Nephron (organoid): ENCODE results near the gene RPTOR.

ENCODE experiments used
- H3K27ac Mint-ChIP-seq, 3 experiments: 2 replicates each; pipeline ENCODE4 v1.8.0; 2020; ENCODE audit warnings: mixed read lengths in 3 of 3, mild to moderate bottlenecking in 2 of 3, moderate library complexity in 1 of 3
- H3K27me3 Mint-ChIP-seq: 2 replicates; pipeline ENCODE4 v1.8.0; 2021; ENCODE audit warnings: low read depth, mild to moderate bottlenecking, moderate library complexity, mixed read lengths
- H3K36me3 Mint-ChIP-seq: 2 replicates; pipeline ENCODE4 v1.8.0; 2020; ENCODE audit warnings: low read depth, mixed read lengths
- H3K4me1 Mint-ChIP-seq: 2 replicates; pipeline ENCODE4 v1.8.0; 2020; ENCODE audit warnings: mixed read lengths
- H3K4me3 Mint-ChIP-seq, 3 experiments: 2 replicates each; pipeline ENCODE4 v1.8.0; 2020; ENCODE audit warnings: mild to moderate bottlenecking in 3 of 3, mixed read lengths in 3 of 3, moderate library complexity in 2 of 3
- H3K9me3 Mint-ChIP-seq: 2 replicates; pipeline ENCODE4 v1.8.0; 2020; ENCODE audit warnings: mixed read lengths
- TF ChIP-seq, protein P1 (sequence below), 3 experiments: fragments of 200-600 bp; sonication (generic); IDR thresholded peaks; one replicate each; pipeline ENCODE4 v1.5.0; 2021; ENCODE audit warnings: antibody characterized with exemption in 3 of 3; ENCODE audit not compliant: unreplicated experiment in 3 of 3

The RPTOR gene

DNA sequence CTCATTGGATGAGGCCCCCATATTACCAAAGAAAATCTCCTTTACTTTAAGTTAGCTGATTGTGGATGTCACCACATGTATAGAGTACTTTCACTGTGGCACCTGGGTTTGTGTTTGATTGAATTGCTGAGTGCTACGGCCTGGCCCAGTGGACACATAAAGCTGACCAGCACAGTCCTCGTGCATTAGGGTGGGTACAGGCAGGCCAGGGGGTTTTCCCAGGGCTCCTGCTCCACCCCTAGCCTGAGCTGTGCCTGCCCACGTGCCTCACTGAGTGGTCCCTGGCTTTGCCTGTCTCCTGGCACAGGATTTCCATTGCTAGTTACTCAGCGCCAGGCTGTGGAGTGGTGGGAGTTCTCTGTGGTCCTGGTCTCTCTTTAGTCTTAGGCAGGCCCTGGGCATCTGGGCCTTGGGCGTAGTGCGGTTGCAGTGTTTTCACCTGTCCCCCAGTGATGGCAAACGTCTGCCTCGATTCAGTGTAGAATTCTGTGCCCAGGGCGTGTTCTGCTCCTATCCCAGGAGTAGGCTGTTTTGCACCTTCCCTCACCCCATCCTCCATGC, 86.0 kb downstream of the RPTOR start:
- Mint-ChIP-seq H3K9me3 (no peaks in the 10 kb centered on the region), H3K4me3 (no peak overlapping the region), H3K4me1 (peaks cover 10% of the 10 kb centered on the region), H3K27me3 (no peaks in the 10 kb centered on the region), H3K36me3 (peaks cover 18% of the 10 kb centered on the region), H3K27ac (no peak overlapping the region)
- TF ChIP-seq, protein P1, sequence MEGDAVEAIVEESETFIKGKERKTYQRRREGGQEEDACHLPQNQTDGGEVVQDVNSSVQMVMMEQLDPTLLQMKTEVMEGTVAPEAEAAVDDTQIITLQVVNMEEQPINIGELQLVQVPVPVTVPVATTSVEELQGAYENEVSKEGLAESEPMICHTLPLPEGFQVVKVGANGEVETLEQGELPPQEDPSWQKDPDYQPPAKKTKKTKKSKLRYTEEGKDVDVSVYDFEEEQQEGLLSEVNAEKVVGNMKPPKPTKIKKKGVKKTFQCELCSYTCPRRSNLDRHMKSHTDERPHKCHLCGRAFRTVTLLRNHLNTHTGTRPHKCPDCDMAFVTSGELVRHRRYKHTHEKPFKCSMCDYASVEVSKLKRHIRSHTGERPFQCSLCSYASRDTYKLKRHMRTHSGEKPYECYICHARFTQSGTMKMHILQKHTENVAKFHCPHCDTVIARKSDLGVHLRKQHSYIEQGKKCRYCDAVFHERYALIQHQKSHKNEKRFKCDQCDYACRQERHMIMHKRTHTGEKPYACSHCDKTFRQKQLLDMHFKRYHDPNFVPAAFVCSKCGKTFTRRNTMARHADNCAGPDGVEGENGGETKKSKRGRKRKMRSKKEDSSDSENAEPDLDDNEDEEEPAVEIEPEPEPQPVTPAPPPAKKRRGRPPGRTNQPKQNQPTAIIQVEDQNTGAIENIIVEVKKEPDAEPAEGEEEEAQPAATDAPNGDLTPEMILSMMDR (IDR thresholded peaks at IDR 0.05; ENCODE audit: unreplicated experiment in 3 of 3), result no peak

DNA sequence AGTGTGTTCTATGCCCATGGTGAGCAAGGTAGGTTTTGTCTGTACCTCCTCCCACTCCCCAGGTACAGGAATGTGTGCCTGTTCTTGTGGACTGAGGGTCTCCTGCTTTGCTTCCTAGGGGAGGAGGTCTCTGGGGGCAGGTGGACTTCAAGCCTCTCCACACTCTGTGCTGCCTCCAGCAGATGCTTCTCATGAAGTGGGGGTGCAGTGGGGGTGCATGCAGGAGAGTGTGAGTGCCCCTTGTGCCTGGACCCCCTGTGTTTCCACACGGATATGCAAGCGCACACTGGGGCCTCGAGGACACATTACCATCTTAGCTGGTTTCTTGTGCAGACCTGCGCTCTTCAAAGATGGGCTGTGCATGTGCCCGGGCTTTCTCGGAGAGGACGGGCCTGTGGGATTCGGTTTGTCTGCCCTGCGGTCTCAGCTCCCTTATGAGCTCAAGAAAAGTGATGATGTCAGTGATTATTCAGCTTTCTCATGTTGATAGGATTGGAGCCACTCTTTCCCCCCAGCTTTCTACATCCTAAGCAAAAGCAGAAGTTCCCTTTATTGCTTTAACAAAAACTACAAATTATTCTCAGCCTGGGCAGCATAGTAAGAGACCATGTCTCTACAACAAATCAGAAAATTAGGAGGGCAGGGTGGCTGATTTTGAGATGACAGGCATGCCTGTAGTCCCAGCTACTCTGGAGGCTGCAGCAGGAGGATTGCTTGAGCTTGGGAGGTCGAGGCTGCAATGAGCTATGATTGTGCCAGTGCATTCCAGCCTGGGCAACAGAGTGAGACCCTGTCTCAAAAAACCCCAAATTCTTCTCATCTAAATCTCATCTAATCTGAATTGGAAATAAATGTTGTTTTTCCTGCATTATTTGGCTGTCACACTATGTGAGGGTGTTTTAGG, 86.8 kb downstream of the RPTOR start:
- H3K27ac Mint-ChIP-seq, result no peak overlapping the region
- H3K27me3 Mint-ChIP-seq, result no peaks in the 10 kb centered on the region
- TF ChIP-seq, protein P1 (IDR thresholded peaks at IDR 0.05; ENCODE audit: unreplicated experiment in 3 of 3), result no peak
- peaks cover 14% of the 10 kb centered on the region for H3K36me3 Mint-ChIP-seq
- H3K9me3 Mint-ChIP-seq, result no peaks in the 10 kb centered on the region
- H3K4me1 Mint-ChIP-seq, result peaks cover 10% of the 10 kb centered on the region
- no peak overlapping the region for H3K4me3 Mint-ChIP-seq

DNA sequence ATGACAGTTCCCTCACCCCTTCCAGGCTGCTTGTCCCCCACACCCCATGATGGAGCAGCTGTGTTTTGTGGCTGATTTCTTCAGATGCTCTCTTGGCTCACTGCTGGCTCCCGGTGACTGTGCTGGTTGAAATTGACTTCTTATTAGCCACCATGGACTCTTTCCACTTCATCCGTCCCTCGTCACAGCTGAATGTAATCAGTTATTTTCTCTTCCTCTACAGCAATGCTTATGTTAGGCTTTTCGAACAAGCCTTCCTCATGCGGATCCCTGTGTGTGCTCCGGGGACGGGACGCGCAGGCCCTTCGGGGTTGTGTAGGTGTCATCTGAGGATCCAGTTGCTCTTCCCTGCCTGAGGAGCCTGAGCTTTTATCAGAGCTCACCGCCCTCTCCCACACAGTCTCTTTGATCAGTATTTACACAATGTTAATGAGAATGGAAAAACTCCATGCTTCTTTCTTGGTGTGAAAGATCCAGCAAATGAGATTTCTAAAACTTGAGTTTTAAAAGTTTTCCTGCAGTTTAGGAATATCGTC, 87.5 kb downstream of the RPTOR start:
- Mint-ChIP-seq H3K27ac (peak overlapping the region in 1 of 3 experiments; percentile 30), H3K4me1 (peaks cover 14% of the 10 kb centered on the region), H3K36me3 (peaks cover 8% of the 10 kb centered on the region), H3K4me3 (no peak overlapping the region), H3K9me3 (no peaks in the 10 kb centered on the region), H3K27me3 (no peaks in the 10 kb centered on the region)
- TF ChIP-seq, protein P1 (IDR thresholded peaks at IDR 0.05; ENCODE audit: unreplicated experiment in 3 of 3), result no peak

DNA sequence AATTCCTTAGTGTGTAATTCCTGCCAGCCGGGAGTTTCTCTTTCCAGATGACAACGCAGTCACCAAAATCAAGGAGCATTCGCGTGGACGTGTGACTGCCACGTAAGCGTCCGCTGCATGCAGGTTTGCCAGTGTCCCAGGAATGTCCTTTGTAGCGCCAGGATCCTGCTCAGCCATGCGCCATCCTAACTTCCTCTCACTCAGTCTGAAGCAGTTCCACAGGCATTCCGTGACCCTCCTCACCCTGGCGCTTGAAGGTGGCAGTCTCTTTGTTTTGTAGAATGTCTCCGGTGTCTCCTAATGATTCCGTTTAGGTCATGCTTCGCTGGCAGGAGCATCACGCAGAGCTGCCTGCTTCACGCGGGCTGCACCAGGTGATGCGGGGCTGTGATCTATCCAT, 88.6 kb downstream of the RPTOR start:
- no peaks in the 10 kb centered on the region for H3K9me3 Mint-ChIP-seq
- H3K27me3 Mint-ChIP-seq, result no peaks in the 10 kb centered on the region
- H3K4me1 Mint-ChIP-seq, result peaks cover 22% of the 10 kb centered on the region
- no peak overlapping the region for H3K4me3 Mint-ChIP-seq
- peaks cover 4% of the 10 kb centered on the region for H3K36me3 Mint-ChIP-seq
- no peak overlapping the region for H3K27ac Mint-ChIP-seq
- TF ChIP-seq, protein P1 (IDR thresholded peaks at IDR 0.05; ENCODE audit: unreplicated experiment in 3 of 3), result no peak

DNA sequence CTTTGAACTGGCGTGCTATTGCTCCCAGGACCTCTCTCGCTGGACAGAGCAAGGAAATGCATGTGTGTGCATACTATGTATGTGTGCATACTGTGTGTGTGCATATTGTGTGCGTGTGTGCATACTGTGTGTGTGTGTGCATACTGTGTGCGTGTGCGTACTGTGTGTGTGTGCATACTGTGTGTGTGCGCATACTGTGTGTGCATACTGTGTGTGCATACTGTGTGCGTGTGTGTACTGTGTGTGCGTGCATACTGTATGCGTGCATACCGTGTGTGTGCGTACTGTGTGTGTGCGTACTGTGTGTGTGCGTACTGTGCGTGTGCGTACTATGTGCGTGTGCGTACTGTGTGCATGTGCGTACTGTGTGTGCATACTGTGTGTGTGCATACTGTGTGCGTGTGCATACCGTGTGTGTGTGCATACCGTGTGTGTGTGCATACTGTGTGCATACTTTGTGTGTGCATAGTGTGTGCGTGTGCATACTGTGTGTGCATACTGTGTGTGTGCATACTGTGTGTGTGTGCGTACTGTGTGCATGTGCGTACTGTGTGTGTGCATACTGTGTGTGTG, 89.4 kb downstream of the RPTOR start:
- TF ChIP-seq, protein P1 (IDR thresholded peaks at IDR 0.05; ENCODE audit: unreplicated experiment in 3 of 3), result no peak
- Mint-ChIP-seq H3K9me3 (no peaks in the 10 kb centered on the region), H3K27me3 (no peaks in the 10 kb centered on the region), H3K4me3 (no peak overlapping the region), H3K36me3 (peaks cover 4% of the 10 kb centered on the region), H3K4me1 (peaks cover 22% of the 10 kb centered on the region), H3K27ac (no peak overlapping the region)
